Activated CD4-positive, CD25-positive, alpha-beta regulatory T cell treated with anti-CD3 and anti-CD28 coated beads, Interleukin-2, amount 50 U/mL, for 24 hours (primary cell): Measurements from ENCODE around the gene C2orf49.

Experiments used
- ATAC-seq, 2 donors: fragments of 150-1000 bp; cut with Tn5 transposase; one replicate each; pipeline ENCODE4 v1.10.0; 2021; ENCODE audit warnings: mild to moderate bottlenecking in 1 of 2, moderate library complexity in 1 of 2

C2orf49 gene

DNA sequence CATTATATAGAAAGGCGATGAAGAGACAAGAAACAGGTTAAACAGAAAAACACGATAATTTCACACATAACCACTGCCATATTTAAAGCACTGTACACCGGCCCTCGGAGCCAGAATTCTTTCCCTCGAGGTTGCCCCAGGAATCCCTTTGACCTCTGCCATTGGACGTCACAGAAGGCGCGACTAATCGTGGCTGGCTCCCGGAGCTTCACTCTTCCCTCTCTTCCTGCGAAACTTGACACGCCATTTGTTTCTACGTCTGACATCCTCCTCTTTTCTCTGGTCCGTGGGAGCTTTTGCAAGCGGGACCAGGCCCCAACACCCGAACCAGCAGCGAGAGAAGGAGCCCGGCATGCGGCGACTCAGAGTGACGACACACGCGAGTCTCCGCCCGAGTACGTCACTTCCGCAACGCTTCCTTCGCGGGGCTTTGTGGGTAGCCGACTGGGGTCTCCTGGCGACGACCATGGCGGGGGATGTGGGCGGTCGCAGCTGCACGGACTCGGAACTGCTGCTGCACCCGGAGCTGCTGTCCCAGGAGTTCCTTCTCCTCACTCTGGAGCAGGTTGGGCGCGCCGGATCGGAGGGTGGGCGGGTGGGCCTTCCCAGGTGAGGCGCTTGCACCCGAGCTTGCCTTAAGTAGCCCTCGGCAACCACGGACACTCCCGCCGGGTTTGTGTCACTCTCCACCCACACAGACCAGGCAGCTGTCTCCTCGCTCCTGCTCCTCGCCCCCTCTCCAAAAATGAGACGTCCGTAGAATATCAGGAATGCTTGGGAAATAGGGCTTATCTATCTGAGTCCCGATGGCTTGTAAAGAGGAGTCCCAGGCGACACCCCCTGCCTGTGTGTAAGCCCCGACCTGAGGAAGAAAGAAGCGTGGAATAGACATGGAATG, at the start of gene C2orf49:
Gene C2orf49 (plus strand): TSS at position 419 of the 898 bp plus-strand sequence. CDS start 48 bp downstream, at position 467.
- ATAC-seq = peak; percentile 94 to 96

DNA sequence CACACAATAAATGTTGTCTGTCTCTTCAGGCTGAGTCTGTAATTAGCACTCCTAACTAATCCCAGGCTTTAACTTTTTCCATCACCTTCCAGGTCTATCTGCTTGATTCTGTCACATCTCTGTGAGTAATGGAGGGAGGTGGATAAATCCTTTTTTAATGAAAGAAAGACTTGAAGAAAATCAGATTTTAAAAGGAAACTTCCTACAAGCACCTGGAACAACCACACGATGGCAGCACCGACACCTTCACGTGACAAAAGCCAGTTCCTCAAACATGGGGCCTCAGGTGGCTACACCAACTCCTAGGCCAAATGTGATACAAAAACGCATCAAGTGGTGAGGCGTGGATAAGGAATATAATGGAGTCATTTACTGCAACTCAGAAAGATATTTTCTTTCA, 49.6 kb upstream of the C2orf49 start:
- no peak for ATAC-seq

DNA sequence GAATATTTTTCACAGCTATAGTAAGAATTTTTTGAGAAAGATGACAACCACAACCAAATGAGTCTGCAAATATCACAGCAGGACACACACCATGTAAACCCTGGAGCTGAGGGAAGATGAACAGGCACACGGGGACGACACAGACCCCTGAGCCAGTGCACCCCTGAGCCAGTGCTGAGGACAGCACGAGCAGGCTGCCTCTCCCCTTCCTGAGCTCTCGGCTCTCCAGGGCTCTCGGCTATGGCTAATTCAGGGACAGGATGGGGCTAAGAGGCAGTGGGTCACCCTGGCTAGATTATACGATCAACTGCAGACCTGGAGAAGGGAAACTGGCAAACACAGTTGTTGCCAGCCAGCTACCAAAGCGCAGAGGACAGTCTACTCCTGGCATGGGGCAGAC, 49.2 kb upstream of the C2orf49 start:
- ATAC-seq = no peak

DNA sequence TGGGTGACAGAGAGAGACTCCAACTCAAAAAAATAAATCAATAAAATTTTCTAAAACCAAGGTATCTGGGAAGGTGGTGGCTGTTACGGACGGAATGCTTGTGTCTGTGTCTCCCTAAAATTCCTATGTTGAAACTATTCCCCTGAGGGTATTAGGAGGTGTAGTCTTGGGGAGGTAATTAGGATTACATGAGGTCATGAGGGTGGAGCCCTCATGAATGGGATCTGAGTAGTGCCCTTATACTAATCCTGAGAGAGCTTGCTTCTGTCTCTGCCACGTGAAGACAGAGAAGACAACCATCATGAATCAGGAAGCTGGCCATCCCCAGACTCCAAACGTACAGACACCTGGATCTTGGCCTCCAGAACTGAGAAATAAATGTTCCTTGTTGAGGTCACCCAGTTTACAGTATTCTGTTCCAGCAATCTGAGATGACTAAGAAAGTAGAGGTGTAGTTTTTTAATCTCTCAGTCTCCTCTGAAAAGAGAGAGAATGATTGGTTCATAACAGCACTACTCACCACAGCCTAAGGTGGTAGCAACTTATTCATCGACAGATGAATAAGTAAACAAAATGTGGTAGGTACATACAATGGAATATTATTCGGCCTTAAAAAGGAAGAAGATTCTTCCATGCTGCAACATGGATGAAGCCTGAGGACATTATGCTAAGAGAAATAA, 46.2 kb upstream of the C2orf49 start:
- ATAC-seq = no peak

DNA sequence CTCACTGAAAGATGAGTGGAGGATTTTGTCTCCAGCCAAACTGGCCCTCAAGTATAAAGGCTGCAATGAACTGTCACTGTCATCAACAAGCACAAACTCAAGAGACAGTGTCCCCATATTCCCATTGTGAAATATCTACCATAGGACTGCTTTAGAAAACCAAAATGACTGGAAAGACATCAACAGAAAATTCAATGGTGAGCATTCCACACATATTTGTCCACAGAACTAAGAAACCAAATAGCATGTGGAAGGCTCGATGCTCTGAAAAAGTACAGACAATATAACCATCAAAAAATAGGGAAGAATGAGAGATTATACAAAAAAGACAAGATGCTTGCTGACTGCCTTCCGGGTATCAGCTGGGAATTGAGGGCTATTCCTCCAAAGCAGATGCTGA, 45.4 kb upstream of the C2orf49 start:
- ATAC-seq = no peak

DNA sequence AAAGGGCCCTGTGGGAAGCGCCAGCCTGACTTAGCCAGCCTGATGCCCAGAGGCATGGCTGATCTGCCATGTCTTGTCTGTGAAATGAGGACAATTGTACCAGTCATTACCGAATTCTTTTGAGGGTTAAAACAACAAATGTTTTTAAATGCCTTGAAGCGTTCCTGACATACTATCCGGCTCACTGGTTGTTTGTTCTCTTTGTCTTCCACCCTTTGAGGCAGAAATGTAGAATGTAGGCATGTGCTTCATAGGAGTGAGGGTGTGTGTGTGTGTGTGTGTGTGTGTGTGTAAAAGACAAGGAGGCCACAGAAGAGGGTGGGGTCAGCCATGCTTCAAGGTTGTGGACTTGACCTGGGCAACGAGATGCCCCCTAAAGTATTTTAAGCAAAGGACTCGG, 43.3 kb upstream of the C2orf49 start:
- ATAC-seq = no peak

DNA sequence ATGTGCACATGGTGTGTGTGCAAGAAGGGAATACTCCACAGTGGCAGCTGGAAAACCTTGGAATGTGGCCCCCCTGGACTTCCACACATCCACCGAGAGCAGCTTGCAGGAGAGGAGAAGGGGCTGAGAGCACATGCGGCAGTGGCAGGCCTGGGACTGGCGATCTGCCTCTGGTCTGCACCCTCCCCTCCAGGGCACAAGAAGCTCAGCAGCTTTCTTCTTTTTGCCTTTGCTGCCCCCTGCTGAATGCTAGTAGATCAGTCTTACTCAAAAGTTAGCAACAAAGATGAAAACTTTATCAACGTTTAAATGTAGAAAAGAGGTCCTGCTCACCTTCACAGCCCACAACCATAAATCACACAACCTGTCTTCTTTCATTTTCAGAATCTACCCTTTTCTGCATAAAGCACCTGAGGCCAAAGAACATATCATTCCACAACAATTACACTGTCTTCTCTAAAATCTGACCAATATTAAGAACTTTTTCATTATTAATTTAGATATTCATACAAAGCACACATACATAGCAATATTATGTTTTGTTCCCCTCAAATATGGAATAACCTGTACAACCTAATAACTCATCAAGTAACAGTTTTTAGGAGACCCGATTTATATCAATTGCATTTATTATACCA, 42.4 kb upstream of the C2orf49 start:
- ATAC-seq = no peak

DNA sequence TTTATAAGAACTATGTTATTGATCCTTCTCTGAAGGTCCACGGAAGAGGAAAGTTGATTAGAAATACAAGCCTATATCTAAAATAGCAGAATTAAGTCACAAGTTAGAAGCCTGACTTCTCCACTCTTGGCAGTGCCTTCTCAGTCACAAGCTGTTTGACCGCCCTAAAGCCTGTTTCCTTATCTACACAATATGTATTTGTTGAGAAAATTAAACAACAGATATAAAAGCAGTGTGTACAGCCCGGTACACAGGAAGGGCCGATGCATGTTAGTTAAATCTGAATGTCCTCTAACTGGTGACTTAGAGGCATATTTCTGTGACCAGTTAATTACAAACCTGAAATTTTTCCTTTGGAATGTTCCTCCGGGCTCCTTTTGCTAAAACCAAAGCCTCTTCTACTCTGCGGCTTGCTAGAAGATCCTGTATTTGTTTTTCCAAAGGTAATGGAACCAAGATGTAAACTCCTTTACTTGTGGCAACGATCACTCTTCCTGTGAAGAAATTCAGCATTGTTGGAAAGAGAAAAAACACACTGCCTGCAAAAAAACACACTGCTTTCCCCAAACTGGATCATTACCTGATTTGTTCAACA, 41.2 kb upstream of the C2orf49 start:
- no peak for ATAC-seq

DNA sequence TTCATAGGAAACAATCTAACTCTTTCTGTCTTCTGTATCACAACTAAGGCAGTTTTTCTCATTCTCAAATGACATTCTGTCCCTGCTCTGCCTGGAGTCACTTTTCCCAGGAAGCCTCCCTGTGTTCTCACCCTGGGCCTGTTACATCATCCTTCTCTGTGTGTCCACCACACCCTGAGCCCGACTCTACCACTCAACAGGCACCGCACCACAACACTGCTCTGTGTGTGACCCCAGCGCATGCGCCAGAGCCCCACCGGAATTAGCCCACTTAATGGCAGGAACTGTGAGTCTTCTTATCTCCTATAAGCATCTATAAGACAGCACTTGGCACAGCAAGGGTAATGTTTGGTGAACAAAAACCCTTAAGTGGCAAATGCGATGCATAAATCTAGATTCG, 40.1 kb upstream of the C2orf49 start:
- ATAC-seq = no peak

DNA sequence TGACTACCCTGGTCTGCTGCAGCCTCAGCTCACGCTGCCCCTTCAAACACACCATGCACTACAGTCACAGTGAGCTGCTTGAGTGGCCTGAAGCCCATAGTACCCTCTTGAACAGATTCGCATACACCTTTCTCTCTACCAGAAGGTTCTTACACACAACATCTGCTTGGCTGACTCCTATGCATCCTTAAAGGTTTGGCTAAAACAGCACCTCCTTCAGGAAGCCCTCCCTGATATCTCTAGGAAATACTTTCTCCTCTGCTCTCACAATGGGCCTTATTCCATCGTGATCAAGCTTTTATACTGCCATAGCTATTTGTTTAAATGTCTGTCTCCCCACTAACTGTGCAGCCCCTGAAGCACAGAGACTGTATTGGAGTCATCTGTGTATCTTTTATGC, 39.3 kb upstream of the C2orf49 start:
- ATAC-seq = no peak

DNA sequence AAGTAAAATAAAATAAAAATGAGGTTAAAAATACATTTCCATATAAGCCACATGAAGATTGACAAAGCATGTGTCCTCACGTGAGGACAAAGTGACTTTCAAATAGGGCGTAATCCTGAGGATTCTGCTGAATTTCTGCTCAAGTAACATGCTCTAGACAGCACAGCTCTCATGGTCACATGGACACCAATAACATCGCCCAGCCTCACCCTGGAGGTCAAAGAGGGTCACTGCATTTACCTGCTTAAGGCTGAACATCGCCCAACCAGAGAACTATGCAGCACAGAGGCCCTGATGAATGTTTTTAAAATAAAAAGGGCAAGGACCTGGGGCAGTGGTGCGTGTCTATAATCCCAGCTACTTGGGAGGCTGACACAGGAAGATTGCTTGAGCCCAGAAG, 38.0 kb upstream of the C2orf49 start:
- no peak for ATAC-seq

DNA sequence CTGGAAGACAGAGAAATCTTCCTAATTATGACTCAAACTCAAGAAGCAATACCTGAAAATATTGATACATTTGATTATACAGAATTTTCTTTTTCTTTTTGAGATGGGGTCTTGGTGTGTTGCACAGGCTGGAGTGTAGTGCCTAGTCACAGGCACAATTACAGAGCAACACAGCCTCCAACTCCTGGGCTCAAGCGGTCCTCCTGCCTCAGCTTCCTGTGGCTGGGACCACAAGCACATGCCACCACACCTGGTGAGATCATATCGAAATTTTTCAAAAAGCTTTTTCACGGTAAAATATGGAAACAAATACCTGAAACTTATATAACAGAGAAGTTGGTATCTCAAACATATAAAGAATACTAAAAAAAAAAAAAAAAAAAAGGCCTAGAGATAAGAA, 35.7 kb upstream of the C2orf49 start:
- ATAC-seq = no peak

DNA sequence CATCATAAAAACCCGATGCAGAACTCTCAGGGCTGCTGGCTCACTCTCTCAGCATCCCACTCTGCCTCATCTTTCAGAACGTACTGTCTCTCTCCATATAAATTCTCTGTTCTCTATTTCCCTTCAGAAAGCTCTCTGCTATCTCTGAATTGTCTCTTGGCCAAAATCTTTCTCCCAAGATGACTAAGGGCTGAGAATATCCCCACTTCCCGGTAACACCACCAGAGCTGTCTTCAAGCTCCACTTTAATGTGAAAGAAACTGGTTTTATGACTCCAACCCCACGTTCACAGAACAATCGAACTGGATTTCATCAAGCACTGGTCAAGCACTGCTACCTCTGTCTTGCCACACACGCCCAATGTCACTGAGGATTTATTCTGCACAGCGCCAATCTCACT, 30.2 kb upstream of the C2orf49 start:
- no peak for ATAC-seq

DNA sequence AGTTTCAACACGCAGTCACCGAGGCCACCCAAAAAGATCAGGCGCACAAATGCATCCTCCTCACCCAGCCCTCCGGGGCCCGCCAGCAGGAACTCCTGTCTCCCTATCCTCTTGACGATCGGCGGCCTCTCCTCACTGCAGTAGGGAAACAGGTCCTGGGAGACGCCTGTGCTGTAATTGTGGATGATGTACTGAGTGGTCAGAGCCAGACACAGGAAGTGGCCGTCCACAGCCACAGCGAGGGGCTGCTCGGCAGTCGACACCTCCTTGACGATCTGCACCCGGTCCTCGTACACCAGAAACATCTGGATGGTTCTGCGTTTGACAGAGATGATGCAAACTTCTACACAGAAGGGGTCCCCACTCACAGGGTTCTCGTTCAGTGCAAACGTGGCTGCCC, 29.8 kb upstream of the C2orf49 start:
- no peak for ATAC-seq

DNA sequence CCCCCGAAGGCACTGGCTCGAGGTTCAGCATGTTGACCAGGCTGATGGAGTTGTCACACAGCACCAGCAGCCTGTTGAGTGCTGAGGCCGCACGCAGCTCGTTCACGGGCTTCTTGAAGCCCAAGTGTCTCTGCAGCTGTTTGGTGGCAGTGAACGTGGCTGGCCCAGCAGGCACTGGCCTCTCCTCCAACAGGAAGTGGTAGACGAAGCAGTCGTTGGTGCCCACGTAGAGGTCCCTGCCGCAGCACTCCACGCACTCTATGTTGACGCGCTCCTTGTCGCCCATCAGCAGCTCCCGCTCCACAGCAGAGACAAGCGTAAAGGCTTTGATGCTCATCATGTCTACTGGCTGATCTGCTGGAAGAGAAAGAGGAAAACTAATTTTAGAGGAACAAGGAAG, 29.4 kb upstream of the C2orf49 start:
- no peak for ATAC-seq

DNA sequence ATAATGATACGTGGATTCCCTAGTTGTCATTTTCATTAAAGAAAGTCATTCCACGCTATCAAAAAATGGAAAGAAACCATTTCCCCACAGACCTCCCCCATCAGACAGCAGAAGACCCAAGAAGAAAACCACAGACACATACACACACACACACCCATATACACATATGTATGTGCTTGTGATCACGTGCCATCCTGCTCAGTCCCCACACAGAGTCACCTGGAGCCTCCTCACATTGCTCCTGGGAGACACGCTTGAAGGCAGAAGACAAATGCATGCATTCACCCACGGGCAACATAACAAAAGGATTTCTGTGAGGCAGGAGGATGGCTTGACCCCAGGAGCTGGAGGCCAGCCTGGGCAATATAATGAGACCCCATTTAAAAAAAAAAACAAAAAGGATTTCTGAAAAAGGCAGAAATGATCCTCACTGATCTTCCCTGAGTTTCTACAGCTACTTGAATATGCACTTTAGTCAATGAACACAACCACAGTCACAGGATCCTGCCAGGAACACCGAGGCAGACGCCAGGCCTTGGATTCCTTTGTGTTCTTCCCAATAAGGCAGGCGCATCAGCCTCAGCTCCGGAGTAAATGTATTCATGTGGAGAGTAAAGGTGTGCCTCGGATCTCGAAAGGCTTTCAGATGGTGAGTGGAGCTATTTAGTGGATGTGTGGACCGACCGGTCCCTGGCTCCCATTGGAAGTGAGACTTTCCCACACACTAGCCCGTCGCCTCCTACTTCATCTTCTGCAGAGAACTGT, 28.8 kb upstream of the C2orf49 start:
- ATAC-seq = no peak

DNA sequence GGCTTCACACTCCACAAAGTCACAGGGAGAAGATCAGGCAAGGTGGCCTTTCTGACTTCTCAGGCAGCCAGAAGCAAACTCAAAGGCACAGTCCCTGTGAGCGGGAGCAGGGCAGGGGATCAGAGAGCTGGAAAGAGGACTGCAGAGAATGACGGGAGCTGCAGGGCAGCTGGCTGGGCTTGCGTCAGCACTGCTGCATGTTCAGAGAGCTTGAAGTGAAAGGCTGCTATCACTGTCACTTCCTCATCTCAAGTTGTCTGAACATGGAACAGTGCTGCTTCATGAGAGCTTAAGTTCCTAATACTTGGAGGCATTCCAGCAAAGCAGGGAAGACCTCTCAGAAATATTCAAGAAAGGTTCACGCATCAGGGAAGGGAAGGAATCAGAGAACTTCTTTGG, 28.2 kb upstream of the C2orf49 start:
- ATAC-seq = no peak

DNA sequence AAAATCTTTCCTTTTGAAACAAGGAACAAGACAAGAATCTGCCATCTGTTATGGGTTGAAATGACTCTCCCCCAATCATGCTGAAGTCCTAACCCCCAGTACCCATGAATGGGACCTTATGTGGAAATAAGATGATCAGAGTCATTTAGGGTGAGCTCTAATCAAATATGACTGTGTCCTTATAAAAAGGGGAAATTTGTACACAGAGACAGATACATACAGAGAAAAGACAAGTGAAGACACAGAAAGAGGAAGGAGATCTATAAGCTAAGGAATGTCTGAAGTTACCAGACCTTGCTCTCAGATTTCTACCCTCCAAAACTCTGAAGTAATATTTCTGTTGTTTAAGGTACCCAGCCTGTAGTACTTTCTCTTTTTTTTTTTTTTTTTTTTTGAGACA, 23.5 kb upstream of the C2orf49 start:
- ATAC-seq = peak in 1 of 2 donors; percentile 49

DNA sequence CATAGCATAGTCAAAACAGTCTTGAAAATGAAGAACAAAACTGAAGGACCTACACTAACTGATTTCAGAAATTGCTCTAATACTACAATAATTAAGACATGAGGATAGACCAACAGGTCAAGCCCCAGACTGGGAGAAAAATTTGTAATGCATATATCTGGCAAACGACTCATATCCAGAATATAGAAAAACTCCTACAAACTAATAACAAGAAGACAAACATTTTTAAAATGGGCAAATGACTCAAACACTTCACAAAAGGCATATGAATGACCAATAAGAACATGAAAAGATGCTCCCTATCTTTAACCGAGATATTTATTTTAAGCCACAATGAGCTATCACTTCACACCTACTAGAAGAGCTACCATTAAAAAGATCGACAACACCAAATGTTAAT, 22.0 kb upstream of the C2orf49 start:
- ATAC-seq = peak in 1 of 2 donors; percentile 36

DNA sequence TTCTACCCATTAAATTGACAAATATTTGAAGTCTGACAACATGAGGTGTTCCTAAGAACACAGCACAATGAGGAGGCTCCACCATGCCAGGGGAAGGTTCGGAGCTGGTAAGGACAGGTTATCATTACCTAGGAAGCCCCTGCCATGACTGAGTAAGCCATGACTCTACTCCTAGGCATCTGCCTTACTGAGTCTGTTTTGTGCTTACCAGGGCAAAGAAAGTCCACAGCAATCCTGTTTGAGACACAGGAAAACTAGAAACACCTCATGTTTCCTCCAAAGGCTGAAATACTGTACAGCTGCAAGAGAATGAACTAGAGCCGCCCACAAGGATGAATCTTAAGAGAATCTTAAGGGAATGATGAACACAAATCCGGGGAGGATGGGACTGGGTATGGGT, 19.4 kb upstream of the C2orf49 start:
- no peak for ATAC-seq

DNA sequence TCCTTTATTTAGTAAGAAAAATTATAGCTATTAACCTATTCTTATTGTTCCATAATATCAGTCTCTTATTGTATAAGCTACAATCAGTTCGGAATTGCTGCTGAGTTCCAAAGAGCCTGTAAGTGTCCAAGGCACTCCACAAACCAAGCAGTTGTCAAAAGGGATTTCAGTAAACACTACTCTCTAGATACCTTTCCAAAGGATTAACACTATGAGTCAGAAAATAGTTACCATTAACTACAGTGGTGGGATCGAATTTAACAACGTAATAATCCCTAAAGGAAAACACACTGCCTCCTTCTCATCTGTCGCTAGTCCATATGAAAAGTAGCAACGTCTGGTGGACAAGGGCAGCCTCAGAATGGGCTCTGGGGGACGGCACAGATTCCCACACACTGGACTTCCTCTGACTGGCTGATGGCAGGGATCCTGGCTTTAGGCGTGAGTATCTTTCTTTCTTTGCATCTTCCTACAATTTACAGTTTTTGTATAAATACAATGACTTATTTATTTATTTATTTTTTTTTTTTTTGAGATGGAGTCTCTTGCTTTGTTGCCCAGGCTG, 16.6 kb upstream of the C2orf49 start:
- no peak for ATAC-seq
